Lower leg skin (tissue), 4 donors: ENCODE data around the gene MRPL34. TPM values are rescaled to one million over a fixed set of nuclear protein-coding genes. Genes with fewer than 3 reads are reported as not detected.

Experiments
- DNase-seq, 2 donors: peaks; one replicate each; pipeline ENCODE4 v3.0.0-alpha.2; 2019; ENCODE audit warnings: low spot score in 2 of 2
- H3K4me3 ChIP-seq: fragments of 200-600 bp; sonication (generic); 2 replicates; pipeline ENCODE4 v1.5.1; 2017; ENCODE audit warnings: mild to moderate bottlenecking, low read depth; ENCODE audit not compliant: poor library complexity, severe bottlenecking
- POLR2A ChIP-seq, 2 donors: fragments of 450-650 bp; IDR thresholded peaks; one replicate each; pipeline ENCODE4 v1.6.1; 2016 to 2017; ENCODE audit warnings: antibody characterized with exemption in 2 of 2, mild to moderate bottlenecking in 1 of 2, moderate library complexity in 1 of 2
- WGBS, 2 donors: methylation state at CpG; one replicate each; pipeline ENCODE4 v1.1.5; 2018; 5-methylcytosine and 5-hydroxymethylcytosine counted together
- intact Hi-C: fragments of 100-400 bp; cut with DNase I; formaldehyde crosslinking; loops from one replicate; pipeline ENCODE4 v1.15.0; 2023; ENCODE audit warnings: low total_unique reads
- total RNA-seq, 4 donors: library from RNA; depleted of rRNA; stranded (reverse); fragments of >200 nt; gene quantifications; one replicate each; pipeline ENCODE4 v1.1.0, GENCODE V29; 2016
- TF ChIP-seq, protein P1 (sequence below), 3 donors: fragments of 450-650 bp; IDR thresholded peaks; one replicate each; pipeline ENCODE4 v1.5.1; 2016; ENCODE audit warnings: antibody characterized with exemption in 3 of 3, mild to moderate bottlenecking in 3 of 3, moderate library complexity in 2 of 3

The MRPL34 gene
- total RNA-seq, 4 donors from 2014 or later: 88.4 to 228 (median 131) TPM

DNA sequence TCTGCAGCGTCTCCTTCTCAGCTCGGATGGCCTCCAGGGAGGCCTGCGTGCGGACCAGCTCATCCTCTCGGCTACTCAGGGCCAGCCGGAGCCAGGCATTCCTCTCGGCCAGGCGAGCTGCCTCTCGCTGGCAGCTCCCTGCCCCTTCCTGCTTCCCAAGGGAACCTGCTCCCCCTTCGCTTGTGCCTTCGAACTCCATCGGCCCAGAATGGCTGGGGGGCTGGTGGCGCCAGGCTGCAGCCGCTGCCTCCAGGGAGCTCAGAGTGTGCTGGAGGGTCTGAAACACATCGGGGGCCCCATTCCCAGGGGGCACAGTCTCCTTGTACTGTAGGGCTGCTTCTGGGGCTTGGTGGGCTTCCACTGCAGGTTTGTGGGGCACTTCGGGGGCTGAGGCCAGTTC lies 43.1 kb upstream of the MRPL34 start:
- DNase-seq: no peak
- intact Hi-C loops: no loop called here
- H3K4me3 ChIP-seq: no peak overlapping the region
- WGBS, 2 donors: 66 to 69% methylated on average over 13 to 16 of the region's 16 CpGs
- TF ChIP-seq, protein P1, sequence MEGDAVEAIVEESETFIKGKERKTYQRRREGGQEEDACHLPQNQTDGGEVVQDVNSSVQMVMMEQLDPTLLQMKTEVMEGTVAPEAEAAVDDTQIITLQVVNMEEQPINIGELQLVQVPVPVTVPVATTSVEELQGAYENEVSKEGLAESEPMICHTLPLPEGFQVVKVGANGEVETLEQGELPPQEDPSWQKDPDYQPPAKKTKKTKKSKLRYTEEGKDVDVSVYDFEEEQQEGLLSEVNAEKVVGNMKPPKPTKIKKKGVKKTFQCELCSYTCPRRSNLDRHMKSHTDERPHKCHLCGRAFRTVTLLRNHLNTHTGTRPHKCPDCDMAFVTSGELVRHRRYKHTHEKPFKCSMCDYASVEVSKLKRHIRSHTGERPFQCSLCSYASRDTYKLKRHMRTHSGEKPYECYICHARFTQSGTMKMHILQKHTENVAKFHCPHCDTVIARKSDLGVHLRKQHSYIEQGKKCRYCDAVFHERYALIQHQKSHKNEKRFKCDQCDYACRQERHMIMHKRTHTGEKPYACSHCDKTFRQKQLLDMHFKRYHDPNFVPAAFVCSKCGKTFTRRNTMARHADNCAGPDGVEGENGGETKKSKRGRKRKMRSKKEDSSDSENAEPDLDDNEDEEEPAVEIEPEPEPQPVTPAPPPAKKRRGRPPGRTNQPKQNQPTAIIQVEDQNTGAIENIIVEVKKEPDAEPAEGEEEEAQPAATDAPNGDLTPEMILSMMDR (IDR thresholded peaks at IDR 0.05): no peak
- no peak for TF ChIP-seq POLR2A (IDR thresholded peaks at IDR 0.05)

DNA sequence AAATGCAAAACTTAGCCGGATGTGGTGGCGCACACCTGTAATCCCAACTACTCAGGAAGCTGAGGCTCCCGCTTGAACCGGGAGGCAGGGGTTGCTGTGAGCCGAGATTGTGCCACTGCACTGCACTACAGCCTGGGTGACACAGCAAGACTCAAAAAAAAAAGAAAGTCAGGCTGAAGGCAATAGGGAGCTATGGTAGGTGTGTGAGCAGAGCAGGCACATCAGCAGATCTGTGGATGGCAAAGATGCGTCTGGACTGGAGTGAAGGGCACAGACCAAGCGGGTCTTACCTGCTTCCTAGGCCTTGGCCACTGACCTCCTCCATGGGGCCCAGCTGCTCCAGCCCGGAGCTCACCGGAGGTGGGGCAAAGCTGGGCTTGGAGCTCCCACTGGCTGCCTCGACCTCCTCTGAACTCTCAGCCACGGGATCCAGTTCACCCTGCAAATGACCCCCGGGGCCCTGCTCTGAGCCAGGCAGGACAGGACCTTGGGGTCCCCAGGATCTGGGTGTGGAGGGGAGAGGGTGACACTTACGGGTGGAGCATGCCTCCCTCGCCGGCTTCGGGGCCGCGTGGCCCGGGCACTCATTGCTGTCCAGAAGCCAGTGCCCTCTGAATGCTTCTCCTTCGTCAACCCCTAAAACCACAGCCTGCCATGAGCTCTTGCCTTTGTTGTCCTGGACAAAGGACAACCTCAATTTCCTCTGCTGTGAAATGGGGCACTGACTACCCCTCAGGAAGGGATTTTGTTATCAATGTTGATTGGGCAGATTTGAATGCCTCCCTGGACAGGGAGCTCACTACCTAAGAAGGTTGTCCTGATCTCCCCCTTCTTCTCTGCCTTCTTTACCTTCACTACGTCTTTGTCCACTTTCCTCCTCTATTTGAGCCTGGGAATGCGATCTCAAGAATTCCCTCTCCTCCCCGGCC lies 41.7 kb upstream of the MRPL34 start:
- no peak overlapping the region for H3K4me3 ChIP-seq
- intact Hi-C loops: no loop called here
- TF ChIP-seq, protein P1 (IDR thresholded peaks at IDR 0.05): no peak
- no peak for TF ChIP-seq POLR2A (IDR thresholded peaks at IDR 0.05)
- WGBS, 2 donors: 76 to 82% methylated on average over 22 to 23 of the region's 23 CpGs
- no peak for DNase-seq

GRCh38 chr19:17264641-17264979 lies 41.1 kb upstream of the MRPL34 start, which contains the start of gene USHBP1:
TSS of gene USHBP1 (minus strand) at chr19:17264745. CDS start at chr19:17264299, 446 bp downstream.
- DNase-seq: no peak
- intact Hi-C loops: no loop called here
- no peak for TF ChIP-seq POLR2A (IDR thresholded peaks at IDR 0.05)
- TF ChIP-seq, protein P1 (IDR thresholded peaks at IDR 0.05): no peak
- 30 to 43% methylated on average over 5 of the region's 5 CpGs for WGBS, 2 donors
- no peak within 1 kb of the TSS for H3K4me3 ChIP-seq

DNA sequence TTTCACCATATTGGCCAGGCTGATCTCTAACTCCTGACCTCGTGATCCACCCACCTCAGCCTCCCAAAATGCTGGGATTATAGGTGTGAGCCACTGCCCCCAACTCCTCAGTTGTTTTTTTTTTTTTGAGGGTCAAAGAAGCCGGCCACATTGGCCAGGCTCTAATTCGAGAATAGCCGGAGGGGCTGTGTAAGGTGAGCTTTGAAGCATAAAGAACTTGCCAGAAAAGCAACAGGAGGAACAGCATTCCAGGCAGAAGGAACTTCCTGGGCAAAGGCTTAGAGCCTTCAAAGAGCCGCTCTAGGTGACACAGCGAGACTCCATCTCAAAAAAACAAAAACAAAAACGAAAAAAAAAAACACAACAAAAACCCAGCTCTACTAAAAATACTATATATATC lies 39.6 kb upstream of the MRPL34 start:
- no peak overlapping the region for H3K4me3 ChIP-seq
- intact Hi-C loops: no loop called here
- no peak for DNase-seq
- TF ChIP-seq, protein P1 (IDR thresholded peaks at IDR 0.05): no peak
- TF ChIP-seq POLR2A (IDR thresholded peaks at IDR 0.05): no peak
- 71 to 74% methylated on average over 7 of the region's 7 CpGs for WGBS, 2 donors

DNA sequence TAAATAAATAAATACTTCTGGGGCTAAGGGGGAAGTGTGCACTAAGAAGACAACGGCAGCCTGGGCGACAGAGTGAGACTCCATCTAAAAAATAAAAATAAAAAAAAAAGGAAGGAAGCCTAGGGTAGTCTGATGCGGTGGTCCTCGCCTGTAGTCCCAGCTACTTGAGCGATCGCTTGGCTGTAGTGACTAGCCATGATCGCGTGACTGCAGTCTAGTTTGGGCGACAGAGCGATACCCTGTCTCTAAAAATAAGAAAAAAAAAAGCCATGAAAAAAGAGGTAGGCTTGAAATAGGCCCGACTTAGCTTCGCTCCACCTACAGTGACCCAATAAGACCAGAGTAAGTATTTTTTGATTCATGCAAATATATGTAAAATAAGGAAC lies 39.1 kb upstream of the MRPL34 start:
- H3K4me3 ChIP-seq: no peak overlapping the region
- no peak for DNase-seq
- WGBS, 2 donors: 67 to 76% methylated on average over 12 of the region's 12 CpGs
- intact Hi-C loops: no loop called here
- TF ChIP-seq POLR2A (IDR thresholded peaks at IDR 0.05): no peak
- TF ChIP-seq, protein P1 (IDR thresholded peaks at IDR 0.05): no peak
